Mucosa of gallbladder (tissue), 1 donor: ENCODE measurements around the gene MFSD6. TPM values are rescaled to one million over a fixed set of nuclear protein-coding genes. Genes with fewer than 3 reads are reported as not detected.

Source experiments
- DNase-seq: peaks from one replicate; pipeline ENCODE4 v3.0.0-alpha.2; 2020; ENCODE audit warnings: low spot score
- total RNA-seq: library from RNA; stranded (reverse); gene quantifications from one replicate; pipeline ENCODE4 v1.2.1, GENCODE V29; 2021
- donor health status: DM: no; HTN: no; CAD: no.

Gene MFSD6
- total RNA-seq, 1 donor from 2014 or later = 62.9 TPM

DNA sequence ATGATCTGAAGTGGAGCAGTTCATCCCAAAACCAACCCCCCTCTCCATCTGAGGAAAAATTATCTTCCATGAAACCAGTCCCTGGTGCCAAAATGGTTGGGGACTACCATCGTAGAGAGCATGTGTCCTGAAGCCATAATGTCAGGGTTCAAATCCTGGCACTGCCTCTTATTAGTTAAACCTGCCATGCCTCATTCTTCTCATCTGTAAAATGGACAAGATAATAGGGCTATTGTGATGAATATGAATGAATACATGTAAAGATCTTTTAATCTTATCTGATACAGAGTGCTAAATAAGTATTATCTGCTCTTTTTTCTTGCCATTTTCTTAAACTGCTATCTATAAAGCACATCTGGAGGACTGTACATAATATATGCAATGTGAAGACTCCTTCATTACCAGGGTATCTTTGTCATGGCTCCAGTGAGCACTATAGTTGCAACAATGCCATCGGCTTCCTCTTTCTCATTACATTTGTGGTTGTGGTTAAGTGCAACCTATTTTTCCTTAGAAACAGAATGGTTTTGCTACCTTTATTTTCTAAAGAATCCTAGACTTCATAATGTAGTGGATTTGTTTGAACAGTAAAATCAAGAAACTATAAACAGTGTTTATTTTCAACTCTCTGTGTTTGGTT is 27.0 kb downstream of the MFSD6 start:
- no peak for DNase-seq

DNA sequence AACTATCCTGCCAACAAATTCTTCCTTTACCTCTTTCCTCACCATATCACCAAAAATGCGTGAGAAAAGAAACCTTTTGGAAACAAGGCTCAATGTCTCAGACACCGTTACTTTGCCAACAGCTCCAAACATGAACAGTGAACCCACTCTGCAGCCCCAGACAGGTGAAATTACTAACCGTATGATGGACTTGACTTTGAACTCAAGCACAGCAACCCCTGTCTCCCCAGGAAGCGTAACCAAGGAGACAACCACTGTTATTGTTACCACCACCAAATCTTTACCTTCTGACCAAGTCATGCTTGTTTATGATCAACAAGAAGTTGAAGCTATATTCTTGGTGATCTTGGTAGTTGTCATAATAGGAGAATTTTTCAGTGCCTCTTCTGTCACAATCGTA is 28.4 kb downstream of the MFSD6 start:
- no peak for DNase-seq

GRCh38 chr2:190440113-190440512 is 32.0 kb downstream of the MFSD6 start:
- no peak for DNase-seq

DNA sequence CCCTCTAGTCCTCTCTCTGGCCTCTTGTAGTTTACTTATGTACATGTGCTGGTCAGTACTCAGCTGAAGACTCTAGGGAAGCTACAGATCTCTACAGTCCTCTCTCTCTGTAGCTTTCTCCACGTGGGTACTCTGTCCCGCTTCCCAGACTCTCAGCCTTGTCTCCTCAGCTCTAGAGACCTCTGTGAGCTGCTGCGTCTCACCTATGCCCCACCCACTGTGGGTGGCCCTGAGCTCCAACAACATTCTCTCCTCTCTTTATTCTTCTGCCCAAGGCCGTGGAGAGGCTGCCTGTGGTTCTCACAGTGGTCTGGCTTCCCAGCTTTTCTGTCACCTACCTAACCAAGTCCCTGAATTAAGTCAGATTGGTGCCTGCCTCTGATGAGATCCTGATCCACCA is 33.4 kb downstream of the MFSD6 start:
- no peak for DNase-seq

GRCh38 chr2:190443055-190443454 is 34.9 kb downstream of the MFSD6 start:
- no peak for DNase-seq

- no peak for DNase-seq
Observed at GRCh38 chr2:190443778-190444481, 35.8 kb downstream of the MFSD6 start.

- no peak for DNase-seq
Observed at GRCh38 chr2:190444976-190445375, 36.8 kb downstream of the MFSD6 start.

GRCh38 chr2:190446193-190446592 is 38.0 kb downstream of the MFSD6 start:
- DNase-seq = no peak

- no peak for DNase-seq
Observed at GRCh38 chr2:190446750-190447516, 38.8 kb downstream of the MFSD6 start.

- no peak for DNase-seq
Observed at GRCh38 chr2:190447766-190448165, 39.6 kb downstream of the MFSD6 start.

- DNase-seq = no peak
Observed at GRCh38 chr2:190449925-190450324, 41.8 kb downstream of the MFSD6 start.

- DNase-seq = no peak
Observed at GRCh38 chr2:190450363-190450762, 42.2 kb downstream of the MFSD6 start.

GRCh38 chr2:190451561-190452176 is 43.5 kb downstream of the MFSD6 start:
- DNase-seq = no peak

DNA sequence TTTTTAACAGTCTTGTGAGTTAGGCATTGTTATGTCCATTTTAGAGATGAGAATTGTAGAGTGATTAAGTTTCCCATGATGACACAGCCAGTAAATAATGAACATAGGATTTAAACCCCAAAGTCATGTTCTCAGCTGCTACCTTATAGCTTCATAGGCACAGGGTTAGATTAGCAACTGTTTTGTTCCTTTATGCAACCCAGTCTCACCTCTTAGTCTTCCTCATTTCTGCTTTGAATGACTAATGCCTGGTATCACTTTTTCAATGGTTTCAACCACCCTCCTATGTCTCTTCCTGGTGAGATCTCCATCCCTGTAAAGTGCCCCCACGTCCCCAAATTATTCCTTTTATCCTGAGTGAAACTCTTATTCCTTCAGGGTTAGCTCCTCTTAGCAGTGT is 44.3 kb downstream of the MFSD6 start:
- no peak for DNase-seq

GRCh38 chr2:190454795-190455194 is 46.6 kb downstream of the MFSD6 start:
- no peak for DNase-seq

GRCh38 chr2:190455358-190456095 is 47.4 kb downstream of the MFSD6 start:
- DNase-seq = no peak

GRCh38 chr2:190456833-190457232 is 48.7 kb downstream of the MFSD6 start:
- no peak for DNase-seq

DNA sequence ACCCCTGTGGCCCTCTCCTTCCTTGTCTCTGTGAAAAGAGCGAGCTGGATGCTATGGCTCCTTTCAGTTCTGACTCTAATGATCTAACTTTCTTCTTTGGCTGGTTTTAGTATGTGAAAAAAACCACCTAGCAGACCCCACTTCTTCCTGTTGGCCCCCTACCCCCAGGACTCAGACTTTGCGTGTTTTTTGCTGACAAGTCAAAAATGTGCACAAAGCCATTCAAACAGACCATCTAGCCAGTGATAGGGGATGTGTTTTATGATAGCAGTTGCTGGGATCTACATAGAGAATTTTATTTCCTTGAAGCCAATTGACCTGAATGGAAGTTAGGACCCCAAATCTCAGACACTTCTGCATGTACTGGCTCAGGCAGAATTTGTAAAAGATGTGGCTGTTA is 49.1 kb downstream of the MFSD6 start:
- DNase-seq = no peak

GRCh38 chr2:190458352-190459107 is 50.4 kb downstream of the MFSD6 start:
- no peak for DNase-seq

DNA sequence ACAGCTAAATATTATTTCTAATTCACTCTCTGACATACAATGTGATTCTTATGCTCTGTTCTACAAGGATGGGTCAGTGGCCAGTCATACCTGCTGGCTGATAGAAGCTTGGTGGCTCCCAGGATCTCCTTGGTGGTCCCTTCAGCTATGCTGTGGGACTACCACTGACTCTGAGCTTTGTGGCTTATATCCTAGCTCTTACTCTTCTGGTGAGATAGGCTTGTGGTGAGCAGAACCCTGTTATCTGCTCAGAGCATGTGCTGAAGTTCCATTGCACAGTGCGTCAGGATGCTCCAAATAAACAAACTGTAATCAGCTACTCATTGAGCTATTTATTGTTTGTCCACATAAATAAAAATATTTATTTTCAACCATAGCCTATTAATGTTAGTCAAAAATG is 51.7 kb downstream of the MFSD6 start:
- no peak for DNase-seq

DNA sequence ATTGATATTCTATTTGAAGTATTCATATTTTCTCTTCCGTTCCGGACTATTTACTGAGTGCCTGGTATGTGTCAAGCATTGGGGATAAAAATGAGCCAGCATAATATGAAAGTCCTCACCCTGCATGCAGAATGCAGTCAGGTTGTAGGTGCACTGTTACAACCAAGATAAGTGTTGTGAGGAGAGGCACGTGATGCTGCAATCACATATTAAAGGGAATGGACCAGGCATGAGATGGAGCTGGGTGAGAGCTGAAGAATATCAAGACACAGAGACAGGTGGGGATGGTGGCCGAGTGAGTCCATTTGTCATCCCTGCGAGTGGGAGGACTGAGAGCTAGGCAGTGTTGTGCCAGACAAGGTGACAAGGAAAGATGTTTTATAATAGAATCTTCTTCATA is 52.3 kb downstream of the MFSD6 start:
- no peak for DNase-seq
